ENCODE measurements around the gene VPS33A. TPM values are rescaled to one million over a fixed set of nuclear protein-coding genes. Genes with fewer than 3 reads are reported as not detected.

VPS33A gene
- total RNA-seq, 1 donor from 2014 or later = 34.3 TPM

DNA sequence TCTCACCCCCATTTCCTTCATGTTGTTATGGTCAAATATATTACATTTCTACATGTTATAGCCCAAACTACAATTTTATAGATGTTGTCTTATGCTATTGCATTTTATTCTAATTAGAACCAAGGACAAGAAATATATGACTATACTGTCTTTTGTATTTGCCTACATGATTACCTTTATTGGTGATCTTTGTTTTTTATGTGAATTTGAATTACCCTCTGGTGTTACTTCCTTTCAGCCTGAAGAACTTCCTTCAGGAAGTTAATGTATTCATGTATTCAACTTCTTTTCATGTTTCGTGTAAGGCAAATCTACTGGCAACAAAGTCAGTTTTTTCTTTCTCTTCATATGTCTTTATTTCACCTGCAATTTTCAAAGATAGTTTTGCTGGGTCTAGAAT lies 71.5 kb downstream of the VPS33A start:
- Mint-ChIP-seq H3K4me3 (ENCODE audit: unreplicated experiment) (no peak overlapping the region), H3K27ac (ENCODE audit: unreplicated experiment) (no peak overlapping the region), H3K27me3 (ENCODE audit: low read depth, unreplicated experiment) (peaks cover 5% of the 10 kb centered on the region), H3K4me1 (ENCODE audit: low read depth, unreplicated experiment) (peaks cover 3% of the 10 kb centered on the region), H3K9me3 (ENCODE audit: unreplicated experiment) (peaks cover 7% of the 10 kb centered on the region), H3K36me3 (ENCODE audit: low read depth, unreplicated experiment) (peaks cover 7% of the 10 kb centered on the region)
- TF ChIP-seq, protein P1, sequence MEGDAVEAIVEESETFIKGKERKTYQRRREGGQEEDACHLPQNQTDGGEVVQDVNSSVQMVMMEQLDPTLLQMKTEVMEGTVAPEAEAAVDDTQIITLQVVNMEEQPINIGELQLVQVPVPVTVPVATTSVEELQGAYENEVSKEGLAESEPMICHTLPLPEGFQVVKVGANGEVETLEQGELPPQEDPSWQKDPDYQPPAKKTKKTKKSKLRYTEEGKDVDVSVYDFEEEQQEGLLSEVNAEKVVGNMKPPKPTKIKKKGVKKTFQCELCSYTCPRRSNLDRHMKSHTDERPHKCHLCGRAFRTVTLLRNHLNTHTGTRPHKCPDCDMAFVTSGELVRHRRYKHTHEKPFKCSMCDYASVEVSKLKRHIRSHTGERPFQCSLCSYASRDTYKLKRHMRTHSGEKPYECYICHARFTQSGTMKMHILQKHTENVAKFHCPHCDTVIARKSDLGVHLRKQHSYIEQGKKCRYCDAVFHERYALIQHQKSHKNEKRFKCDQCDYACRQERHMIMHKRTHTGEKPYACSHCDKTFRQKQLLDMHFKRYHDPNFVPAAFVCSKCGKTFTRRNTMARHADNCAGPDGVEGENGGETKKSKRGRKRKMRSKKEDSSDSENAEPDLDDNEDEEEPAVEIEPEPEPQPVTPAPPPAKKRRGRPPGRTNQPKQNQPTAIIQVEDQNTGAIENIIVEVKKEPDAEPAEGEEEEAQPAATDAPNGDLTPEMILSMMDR (IDR thresholded peaks at IDR 0.05; ENCODE audit: insufficient read depth, low read depth, low read length) = no peak
- TF ChIP-seq EZH2 (IDR thresholded peaks at IDR 0.05; ENCODE audit: insufficient read depth, low read length) = no peak
- H3K27ac ChIP-seq (ENCODE audit: low read depth, low read length) = no peak overlapping the region
- H3K36me3 ChIP-seq (ENCODE audit: insufficient read depth, low read length) = no peaks in the 10 kb centered on the region
- H3K27me3 ChIP-seq (ENCODE audit: insufficient read depth, low read length) = peaks cover 4% of the 10 kb centered on the region
- H3K79me2 ChIP-seq (ENCODE audit: insufficient read depth, low read length) = no peaks in the 10 kb centered on the region
- FAIRE-seq = no peak
- no peaks in the 10 kb centered on the region for H3K4me1 ChIP-seq (ENCODE audit: insufficient read depth, low read length)
- no peaks in the 10 kb centered on the region for H4K20me1 ChIP-seq (ENCODE audit: insufficient read depth, low read length)
- H3K9me3 ChIP-seq (ENCODE audit: insufficient read depth, low read depth, low read length) = no peaks in the 10 kb centered on the region
- H3K4me2 ChIP-seq (ENCODE audit: low read length) = no peak overlapping the region
- DNase-seq (ENCODE audit: low read depth) = no peak
- no peak overlapping the region for H2AFZ ChIP-seq (ENCODE audit: low read depth, low read length)
- H3K9ac ChIP-seq (ENCODE audit: low read length) = no peak overlapping the region
- no peak overlapping the region for H3K4me3 ChIP-seq (ENCODE audit: insufficient read depth, low read depth, low read length)

DNA sequence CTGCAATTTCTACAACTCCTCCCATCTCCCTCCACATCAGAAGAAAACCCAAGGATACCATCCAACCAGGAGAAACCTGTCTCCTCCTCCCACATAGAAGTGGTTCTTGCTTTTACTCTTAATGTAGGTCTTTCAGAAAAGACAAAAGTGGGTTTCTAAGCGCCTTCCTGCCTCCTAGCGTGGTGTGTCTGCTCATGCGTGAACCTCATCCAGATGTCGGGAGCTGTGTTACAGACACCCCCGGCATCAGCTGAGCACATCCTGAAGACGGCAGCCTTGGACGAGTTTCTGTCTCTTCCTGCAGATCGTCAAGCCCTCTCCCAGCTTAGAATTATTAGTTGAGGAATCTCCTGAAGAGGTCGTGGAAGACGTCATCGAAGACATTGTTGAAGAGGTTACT lies 73.9 kb downstream of the VPS33A start:
- peaks cover under 1% of the 10 kb centered on the region for H3K4me1 Mint-ChIP-seq (ENCODE audit: low read depth, unreplicated experiment)
- Histone ChIP-seq H3K79me2 (ENCODE audit: insufficient read depth, low read length) (no peaks in the 10 kb centered on the region), H3K27me3 (ENCODE audit: insufficient read depth, low read length) (peaks cover 2% of the 10 kb centered on the region), H3K9me3 (ENCODE audit: insufficient read depth, low read depth, low read length) (no peaks in the 10 kb centered on the region), H3K36me3 (ENCODE audit: insufficient read depth, low read length) (no peaks in the 10 kb centered on the region), H3K4me2 (ENCODE audit: low read length) (no peak overlapping the region), H3K4me1 (ENCODE audit: insufficient read depth, low read length) (no peaks in the 10 kb centered on the region), H4K20me1 (ENCODE audit: insufficient read depth, low read length) (no peaks in the 10 kb centered on the region), H3K27ac (ENCODE audit: low read depth, low read length) (no peak overlapping the region), H3K9ac (ENCODE audit: low read length) (no peak overlapping the region), H2AFZ (ENCODE audit: low read depth, low read length) (no peak overlapping the region), H3K4me3 (ENCODE audit: insufficient read depth, low read depth, low read length) (no peak overlapping the region)
- H3K4me3 Mint-ChIP-seq (ENCODE audit: unreplicated experiment) = no peak overlapping the region
- H3K36me3 Mint-ChIP-seq (ENCODE audit: low read depth, unreplicated experiment) = peaks cover 7% of the 10 kb centered on the region
- no peak overlapping the region for H3K27ac Mint-ChIP-seq (ENCODE audit: unreplicated experiment)
- H3K9me3 Mint-ChIP-seq (ENCODE audit: unreplicated experiment) = peaks cover 5% of the 10 kb centered on the region
- no peak for DNase-seq (ENCODE audit: low read depth)
- peaks cover 3% of the 10 kb centered on the region for H3K27me3 Mint-ChIP-seq (ENCODE audit: low read depth, unreplicated experiment)
- no peak for FAIRE-seq
- TF ChIP-seq, protein P1 (IDR thresholded peaks at IDR 0.05; ENCODE audit: insufficient read depth, low read depth, low read length) = no peak
- no peak for TF ChIP-seq EZH2 (IDR thresholded peaks at IDR 0.05; ENCODE audit: insufficient read depth, low read length)

DNA sequence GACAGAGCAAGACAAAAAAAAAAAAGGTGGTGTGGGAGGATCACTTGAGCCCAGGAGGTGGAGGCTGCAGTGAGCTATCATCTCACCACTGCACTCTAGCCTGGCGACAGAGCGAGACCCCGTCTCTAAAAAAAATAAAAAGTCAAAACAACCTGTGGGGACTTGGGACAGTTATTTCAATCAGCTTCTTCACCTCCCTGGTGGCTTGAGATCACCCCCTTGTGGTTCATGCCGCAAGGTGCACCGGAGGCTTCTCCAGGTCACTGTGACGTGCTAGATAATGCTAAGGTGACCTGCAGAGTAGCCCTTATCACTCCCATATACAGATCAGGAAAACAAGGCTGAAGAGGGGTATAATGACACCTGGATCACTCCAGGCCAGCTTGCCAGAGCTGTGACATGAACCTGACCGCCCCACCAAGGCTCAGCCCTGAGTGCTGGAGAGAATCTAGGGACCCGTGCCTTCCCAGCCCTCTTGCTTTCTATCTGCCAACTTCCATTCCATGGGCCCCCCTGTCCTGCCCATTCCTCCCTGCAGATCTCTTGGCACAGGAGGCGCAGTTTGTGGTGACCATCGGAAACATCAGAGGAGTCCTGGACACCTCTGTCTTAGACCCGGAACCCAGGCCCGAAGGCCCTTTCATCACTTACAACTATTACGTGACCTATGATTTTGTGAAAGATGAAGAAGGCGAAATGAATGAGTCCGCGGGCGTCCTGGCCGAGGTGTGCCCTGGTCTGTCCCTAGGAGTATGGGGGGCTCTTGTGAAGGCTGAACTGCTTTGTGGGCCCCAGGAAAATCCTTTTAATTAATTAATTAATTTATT lies 75.2 kb downstream of the VPS33A start:
- Histone ChIP-seq H3K36me3 (ENCODE audit: insufficient read depth, low read length) (no peaks in the 10 kb centered on the region), H3K27me3 (ENCODE audit: insufficient read depth, low read length) (peaks cover 2% of the 10 kb centered on the region), H3K4me1 (ENCODE audit: insufficient read depth, low read length) (no peaks in the 10 kb centered on the region), H3K9me3 (ENCODE audit: insufficient read depth, low read depth, low read length) (no peaks in the 10 kb centered on the region), H3K9ac (ENCODE audit: low read length) (no peak overlapping the region), H3K27ac (ENCODE audit: low read depth, low read length) (no peak overlapping the region), H3K4me3 (ENCODE audit: insufficient read depth, low read depth, low read length) (no peak overlapping the region), H4K20me1 (ENCODE audit: insufficient read depth, low read length) (no peaks in the 10 kb centered on the region), H3K4me2 (ENCODE audit: low read length) (no peak overlapping the region), H2AFZ (ENCODE audit: low read depth, low read length) (no peak overlapping the region), H3K79me2 (ENCODE audit: insufficient read depth, low read length) (no peaks in the 10 kb centered on the region)
- H3K9me3 Mint-ChIP-seq (ENCODE audit: unreplicated experiment) = peaks cover 5% of the 10 kb centered on the region
- TF ChIP-seq EZH2 (IDR thresholded peaks at IDR 0.05; ENCODE audit: insufficient read depth, low read length) = no peak
- TF ChIP-seq, protein P1 (IDR thresholded peaks at IDR 0.05; ENCODE audit: insufficient read depth, low read depth, low read length) = peak; percentile 86
- peaks cover 3% of the 10 kb centered on the region for H3K27me3 Mint-ChIP-seq (ENCODE audit: low read depth, unreplicated experiment)
- no peak overlapping the region for H3K4me3 Mint-ChIP-seq (ENCODE audit: unreplicated experiment)
- H3K27ac Mint-ChIP-seq (ENCODE audit: unreplicated experiment) = no peak overlapping the region
- H3K36me3 Mint-ChIP-seq (ENCODE audit: low read depth, unreplicated experiment) = peaks cover 6% of the 10 kb centered on the region
- H3K4me1 Mint-ChIP-seq (ENCODE audit: low read depth, unreplicated experiment) = no peaks in the 10 kb centered on the region
- no peak for FAIRE-seq
- peak; percentile 20 for DNase-seq (ENCODE audit: low read depth)

Data from astrocyte (in vitro differentiated cells and primary cell).